Kidney (tissue), 14 donors: Measurements from ENCODE around the gene SLC39A9. TPM values are rescaled to one million over a fixed set of nuclear protein-coding genes. Genes with fewer than 3 reads are reported as not detected.
"Not testable (repeated sequence)": the region's sequence is repeated elsewhere in the genome, so short reads cannot be mapped to it uniquely, and the experiment has no call there.

Experiments used
- DNase-seq, 5 donors: peaks; one replicate each; pipeline ENCODE4 v3.0.0-alpha.2; 2013 to 2020
- FAIRE-seq: peaks from 2 replicates; lab custom pipeline; 2012; peaks lifted over from hg19 to GRCh38; lab: Jason Lieb, UNC
- H3K27ac ChIP-seq, 2 donors: one replicate each; pipeline ENCODE4 v1.7.0; 2013; ENCODE audit warnings: low read depth in 2 of 2, low read length in 2 of 2, inconsistent platforms in 1 of 2
- H3K27me3 ChIP-seq: one replicate; pipeline ENCODE4 v1.7.1; 2013; ENCODE audit warnings: low read length, inconsistent platforms; ENCODE audit not compliant: control insufficient read depth, insufficient read depth
- H3K36me3 ChIP-seq, 3 donors: one replicate each; pipeline versions ENCODE4 v1.7.0 to v1.7.1; 2013; ENCODE audit warnings: low read length in 3 of 3, control low read depth in 1 of 3, inconsistent platforms in 1 of 3; ENCODE audit not compliant: insufficient read depth in 3 of 3, control insufficient read depth in 2 of 3
- H3K4me1 ChIP-seq, 3 donors: one replicate each; pipeline versions ENCODE4 v1.7.0 to v1.7.1; 2013; ENCODE audit warnings: low read length in 3 of 3, inconsistent platforms in 1 of 3, low read depth in 1 of 3; ENCODE audit not compliant: control insufficient read depth in 2 of 3, insufficient read depth in 2 of 3
- H3K4me3 ChIP-seq, 3 donors: one replicate each; pipeline versions ENCODE4 v1.7.0 to v1.8.1; 2013; ENCODE audit warnings: low read length in 3 of 3, control low read depth in 1 of 3, inconsistent platforms in 1 of 3
- H3K9ac ChIP-seq, 3 donors: one replicate each; pipeline versions ENCODE4 v1.7.0 to v1.7.1; 2013; ENCODE audit warnings: low read length in 3 of 3, control low read depth in 1 of 3, inconsistent platforms in 1 of 3
- H3K9me3 ChIP-seq, 3 donors: one replicate each; pipeline versions ENCODE4 v1.7.0 to v1.7.1; 2013; ENCODE audit warnings: low read length in 3 of 3, control low read depth in 1 of 3, inconsistent platforms in 1 of 3; ENCODE audit not compliant: control insufficient read depth in 2 of 3, insufficient read depth in 1 of 3
- CTCF ChIP-seq: IDR thresholded peaks from 3 replicates; pipeline ENCODE4 v1.5.1; 2012; ENCODE audit warnings: mild to moderate bottlenecking, moderate library complexity, borderline replicate concordance; ENCODE audit not compliant: insufficient read depth; ENCODE audit errors: extremely low read depth
- intact Hi-C: fragments of 100-400 bp; cut with DNase I; formaldehyde crosslinking; loops from one replicate; pipeline ENCODE4 v1.11.1; 2022
- polyA plus RNA-seq: library from polyadenylated mRNA; stranded (reverse); fragments of 350-450 nt; fragmentation: Illumina TruSeq; extraction: RNeasy Lipid Tissue Mini Kit (QIAGEN cat#74804); gene quantifications from one replicate; pipeline ENCODE4 v1.2.3, GENCODE V29; 2014; ENCODE audit warnings: low read depth, low replicate concordance; ENCODE audit not compliant: insufficient read depth
- total RNA-seq: library from RNA; stranded (reverse); fragmentation: NEBNext Ultra II Directional; extraction: Animal tissue kit (Norgen Biotek cat#: 25700); gene quantifications from one replicate; pipeline ENCODE4 v1.2.1, GENCODE V29; 2021
- donor health status: control.
- donor health status: control.
- donor health status: control.
- donor health status: control.
- donor health status: control.
- donor health status: DM: yes; HTN: yes; CAD: no.
- donor health status: Normal renal cell carcinoma (clear cell type).

Gene SLC39A9
- total and polyA plus RNA-seq, 2 donors from 2014 or later, result 45.9 to 77.7 TPM

DNA sequence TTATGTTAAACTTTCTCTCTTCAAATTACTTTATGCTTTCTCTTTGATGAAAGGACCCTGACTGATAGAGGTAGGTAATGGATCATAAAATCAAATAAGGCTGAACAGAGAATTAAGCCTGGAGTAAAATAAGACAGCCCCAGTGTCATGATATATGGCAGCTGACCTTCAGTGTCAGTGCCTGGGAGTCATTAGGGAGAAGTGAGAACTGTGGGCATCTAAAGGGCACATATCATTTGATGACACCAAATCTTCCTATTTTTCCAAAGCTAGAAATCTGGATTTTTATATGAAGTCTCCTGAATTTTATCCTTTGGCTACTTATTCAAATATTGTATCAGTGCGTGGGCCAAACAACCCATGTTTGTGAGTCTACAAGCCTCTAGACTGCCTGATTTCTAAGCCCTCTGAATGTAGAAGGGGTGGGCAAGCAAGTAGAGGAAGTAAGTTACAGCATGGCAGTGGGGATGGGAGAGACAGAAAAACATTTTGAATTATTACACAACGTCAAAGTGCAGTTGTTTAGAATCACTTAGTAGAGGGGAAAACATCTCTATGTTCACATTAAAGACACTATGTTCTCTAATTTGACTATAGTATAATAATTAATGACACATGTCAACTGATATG lies 10.0 kb downstream of the SLC39A9 start:
- FAIRE-seq, result no peak
- H3K9ac ChIP-seq, result no peak overlapping the region
- no peaks in the 10 kb centered on the region for H3K4me1 ChIP-seq
- no peaks in the 10 kb centered on the region for H3K36me3 ChIP-seq
- H3K27me3 ChIP-seq, result no peaks in the 10 kb centered on the region
- H3K4me3 ChIP-seq, result no peak overlapping the region
- TF ChIP-seq CTCF, result no peak
- intact Hi-C loops, result no loop called here
- DNase-seq, result peak in 3 of 5 donors; percentile 24 to 49 (median 44)
- H3K27ac ChIP-seq, result no peak overlapping the region
- no peaks in the 10 kb centered on the region for H3K9me3 ChIP-seq

DNA sequence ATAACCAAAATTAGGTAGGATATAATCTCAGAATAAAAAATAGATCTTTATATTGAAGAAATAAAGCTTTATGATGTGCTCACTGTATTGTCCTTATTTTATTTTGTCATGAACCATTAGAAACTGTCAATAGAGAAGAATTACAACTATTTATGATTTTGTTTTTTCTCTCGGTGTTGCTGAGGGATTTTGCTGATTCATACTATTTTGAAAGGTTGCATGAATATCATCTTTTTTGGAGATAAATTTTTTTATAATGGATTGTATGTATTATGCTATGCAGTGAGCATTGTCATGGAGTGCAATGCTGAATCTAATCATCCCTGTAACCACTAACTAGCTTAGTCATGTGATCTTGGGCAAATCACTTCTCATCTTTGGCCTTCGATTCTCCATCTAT lies 15.0 kb downstream of the SLC39A9 start:
- H3K36me3 ChIP-seq, result no peaks in the 10 kb centered on the region
- no peak overlapping the region for H3K4me3 ChIP-seq
- no peak overlapping the region for H3K27ac ChIP-seq
- no peaks in the 10 kb centered on the region for H3K27me3 ChIP-seq
- TF ChIP-seq CTCF, result no peak
- DNase-seq (no peak), FAIRE-seq (no peak)
- no peaks in the 10 kb centered on the region for H3K9me3 ChIP-seq
- H3K9ac ChIP-seq, result no peak overlapping the region
- H3K4me1 ChIP-seq, result no peaks in the 10 kb centered on the region
- intact Hi-C loops, result no loop called here

DNA sequence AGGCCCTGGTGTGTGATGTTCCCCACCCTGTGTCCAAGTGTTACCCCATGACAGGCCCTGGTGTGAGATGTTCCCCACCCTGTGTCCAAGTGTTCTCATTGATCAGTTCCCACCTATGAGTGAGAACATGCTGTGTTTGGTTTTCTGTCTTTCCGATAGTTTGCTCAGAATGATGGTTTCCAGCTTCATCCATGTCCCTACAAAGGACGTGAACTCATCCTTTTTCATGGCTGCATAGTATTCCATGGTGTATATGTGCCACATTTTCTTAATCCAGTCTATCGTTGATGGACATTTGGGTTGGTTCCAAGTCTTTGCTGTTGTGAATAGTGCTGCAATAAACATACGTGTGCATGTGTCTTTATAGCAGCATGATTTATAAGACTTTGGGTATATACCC lies 17.6 kb downstream of the SLC39A9 start:
- DNase-seq, H3K4me3 ChIP-seq, H3K9ac ChIP-seq, intact Hi-C loops, H3K4me1 ChIP-seq, H3K36me3 ChIP-seq, H3K9me3 ChIP-seq, H3K27me3 ChIP-seq, FAIRE-seq, H3K27ac ChIP-seq: not testable (repeated sequence)

GRCh38 chr14:69423279-69423678 lies 24.8 kb downstream of the SLC39A9 start:
- Histone ChIP-seq H3K4me1 (no peaks in the 10 kb centered on the region), H3K9ac (no peak overlapping the region)
- no peak for FAIRE-seq

More at GRCh38 chr14:69423279-69423678, 24.8 kb downstream of the SLC39A9 start:
- no peak for DNase-seq
- Histone ChIP-seq H3K9me3 (no peaks in the 10 kb centered on the region), H3K27ac (no peak overlapping the region), H3K4me3 (no peak overlapping the region), H3K27me3 (no peaks in the 10 kb centered on the region), H3K36me3 (peaks cover 0 to 16% (median 6%) of the 10 kb centered on the region in 3 donors)
- intact Hi-C loops, result no loop called here
- TF ChIP-seq CTCF, result no peak
